Measurements from ENCODE around the gene SCFD2.

Gene SCFD2

GRCh38 chr4:52936729-52937128, 429.1 kb downstream of the SCFD2 start:
- Histone ChIP-seq H3K9me3 (ENCODE audit: low read length) (no peaks in the 10 kb centered on the region), H3K27me3 (ENCODE audit: insufficient read depth, low read length) (no peaks in the 10 kb centered on the region), H3K4me1 (ENCODE audit: insufficient read depth, low read length) (no peaks in the 10 kb centered on the region), H3K4me3 (ENCODE audit: low read length) (no peak overlapping the region), H2AFZ (ENCODE audit: low read depth, low read length) (no peak overlapping the region), H3K36me3 (ENCODE audit: insufficient read depth, low read length) (no peaks in the 10 kb centered on the region)

GRCh38 chr4:52935317-52935716, 430.5 kb downstream of the SCFD2 start:
- no peaks in the 10 kb centered on the region for H3K4me1 ChIP-seq (ENCODE audit: insufficient read depth, low read length)
- H3K27me3 ChIP-seq (ENCODE audit: insufficient read depth, low read length), result no peaks in the 10 kb centered on the region
- H2AFZ ChIP-seq (ENCODE audit: low read depth, low read length), result no peak overlapping the region
- H3K4me3 ChIP-seq (ENCODE audit: low read length), result no peak overlapping the region
- H3K36me3 ChIP-seq (ENCODE audit: insufficient read depth, low read length), result no peaks in the 10 kb centered on the region
- no peaks in the 10 kb centered on the region for H3K9me3 ChIP-seq (ENCODE audit: low read length)

GRCh38 chr4:52933738-52934137, 432.1 kb downstream of the SCFD2 start:
- Histone ChIP-seq H3K4me3 (ENCODE audit: low read length) (no peak overlapping the region), H3K27me3 (ENCODE audit: insufficient read depth, low read length) (no peaks in the 10 kb centered on the region), H3K9me3 (ENCODE audit: low read length) (no peaks in the 10 kb centered on the region)

GRCh38 chr4:52932591-52933470, 433.0 kb downstream of the SCFD2 start:
- Histone ChIP-seq H3K4me3 (ENCODE audit: low read length) (no peak overlapping the region), H2AFZ (ENCODE audit: low read depth, low read length) (no peak overlapping the region), H3K9me3 (ENCODE audit: low read length) (no peaks in the 10 kb centered on the region), H3K27me3 (ENCODE audit: insufficient read depth, low read length) (no peaks in the 10 kb centered on the region), H3K4me1 (ENCODE audit: insufficient read depth, low read length) (peaks cover 3% of the 10 kb centered on the region), H3K36me3 (ENCODE audit: insufficient read depth, low read length) (no peaks in the 10 kb centered on the region)

More at GRCh38 chr4:52933738-52934137, 432.1 kb downstream of the SCFD2 start:
- Histone ChIP-seq H2AFZ (ENCODE audit: low read depth, low read length) (no peak overlapping the region), H3K36me3 (ENCODE audit: insufficient read depth, low read length) (no peaks in the 10 kb centered on the region), H3K4me1 (ENCODE audit: insufficient read depth, low read length) (peaks cover 3% of the 10 kb centered on the region)

GRCh38 chr4:52931243-52931642, 434.6 kb downstream of the SCFD2 start:
- Histone ChIP-seq H3K9me3 (ENCODE audit: low read length) (no peaks in the 10 kb centered on the region), H3K27me3 (ENCODE audit: insufficient read depth, low read length) (no peaks in the 10 kb centered on the region), H3K4me1 (ENCODE audit: insufficient read depth, low read length) (peaks cover 10% of the 10 kb centered on the region), H3K36me3 (ENCODE audit: insufficient read depth, low read length) (no peaks in the 10 kb centered on the region), H3K4me3 (ENCODE audit: low read length) (no peak overlapping the region), H2AFZ (ENCODE audit: low read depth, low read length) (no peak overlapping the region)

GRCh38 chr4:52926196-52926974, 439.5 kb downstream of the SCFD2 start:
- peaks cover 20% of the 10 kb centered on the region for H3K4me1 ChIP-seq (ENCODE audit: insufficient read depth, low read length)
- H3K4me3 ChIP-seq (ENCODE audit: low read length), result no peak overlapping the region
- no peaks in the 10 kb centered on the region for H3K9me3 ChIP-seq (ENCODE audit: low read length)
- no peaks in the 10 kb centered on the region for H3K36me3 ChIP-seq (ENCODE audit: insufficient read depth, low read length)
- no peak overlapping the region for H2AFZ ChIP-seq (ENCODE audit: low read depth, low read length)
- H3K27me3 ChIP-seq (ENCODE audit: insufficient read depth, low read length), result no peaks in the 10 kb centered on the region

- H2AFZ ChIP-seq (ENCODE audit: low read depth, low read length), result no peak overlapping the region
- H3K36me3 ChIP-seq (ENCODE audit: insufficient read depth, low read length), result no peaks in the 10 kb centered on the region
- no peaks in the 10 kb centered on the region for H3K9me3 ChIP-seq (ENCODE audit: low read length)
- no peak overlapping the region for H3K4me3 ChIP-seq (ENCODE audit: low read length)
- H3K4me1 ChIP-seq (ENCODE audit: insufficient read depth, low read length), result peaks cover 20% of the 10 kb centered on the region
- no peaks in the 10 kb centered on the region for H3K27me3 ChIP-seq (ENCODE audit: insufficient read depth, low read length)
Measured at GRCh38 chr4:52925531-52925968, 440.3 kb downstream of the SCFD2 start.

- H2AFZ ChIP-seq (ENCODE audit: low read depth, low read length), result no peak overlapping the region
- no peaks in the 10 kb centered on the region for H3K27me3 ChIP-seq (ENCODE audit: insufficient read depth, low read length)
- no peaks in the 10 kb centered on the region for H3K36me3 ChIP-seq (ENCODE audit: insufficient read depth, low read length)
- H3K4me1 ChIP-seq (ENCODE audit: insufficient read depth, low read length), result peaks cover 1% of the 10 kb centered on the region
- H3K4me3 ChIP-seq (ENCODE audit: low read length), result no peak overlapping the region
- no peaks in the 10 kb centered on the region for H3K9me3 ChIP-seq (ENCODE audit: low read length)
Measured at GRCh38 chr4:52919461-52919860, 446.4 kb downstream of the SCFD2 start.

- Histone ChIP-seq H3K4me3 (ENCODE audit: low read length) (no peak overlapping the region), H3K4me1 (ENCODE audit: insufficient read depth, low read length) (peaks cover 8% of the 10 kb centered on the region), H3K27me3 (ENCODE audit: insufficient read depth, low read length) (no peaks in the 10 kb centered on the region), H3K9me3 (ENCODE audit: low read length) (no peaks in the 10 kb centered on the region), H3K36me3 (ENCODE audit: insufficient read depth, low read length) (no peaks in the 10 kb centered on the region), H2AFZ (ENCODE audit: low read depth, low read length) (no peak overlapping the region)
Measured at GRCh38 chr4:52917817-52918216, 448.0 kb downstream of the SCFD2 start.

- Histone ChIP-seq H2AFZ (ENCODE audit: low read depth, low read length) (no peak overlapping the region), H3K4me1 (ENCODE audit: insufficient read depth, low read length) (peaks cover 8% of the 10 kb centered on the region), H3K4me3 (ENCODE audit: low read length) (no peak overlapping the region), H3K9me3 (ENCODE audit: low read length) (no peaks in the 10 kb centered on the region), H3K36me3 (ENCODE audit: insufficient read depth, low read length) (no peaks in the 10 kb centered on the region), H3K27me3 (ENCODE audit: insufficient read depth, low read length) (no peaks in the 10 kb centered on the region)
Measured at GRCh38 chr4:52915730-52916300, 450.0 kb downstream of the SCFD2 start.

- Histone ChIP-seq H3K4me3 (ENCODE audit: low read length) (no peak overlapping the region), H3K9me3 (ENCODE audit: low read length) (no peaks in the 10 kb centered on the region), H2AFZ (ENCODE audit: low read depth, low read length) (no peak overlapping the region), H3K27me3 (ENCODE audit: insufficient read depth, low read length) (no peaks in the 10 kb centered on the region), H3K4me1 (ENCODE audit: insufficient read depth, low read length) (peaks cover 8% of the 10 kb centered on the region), H3K36me3 (ENCODE audit: insufficient read depth, low read length) (no peaks in the 10 kb centered on the region)
Measured at GRCh38 chr4:52915191-52915590, 450.7 kb downstream of the SCFD2 start.

- Histone ChIP-seq H3K36me3 (ENCODE audit: insufficient read depth, low read length) (no peaks in the 10 kb centered on the region), H2AFZ (ENCODE audit: low read depth, low read length) (no peak overlapping the region), H3K27me3 (ENCODE audit: insufficient read depth, low read length) (no peaks in the 10 kb centered on the region), H3K9me3 (ENCODE audit: low read length) (no peaks in the 10 kb centered on the region), H3K4me1 (ENCODE audit: insufficient read depth, low read length) (peaks cover 8% of the 10 kb centered on the region), H3K4me3 (ENCODE audit: low read length) (no peak overlapping the region)
Measured at GRCh38 chr4:52914051-52914605, 451.7 kb downstream of the SCFD2 start.

- no peak overlapping the region for H3K4me3 ChIP-seq (ENCODE audit: low read length)
- peaks cover 8% of the 10 kb centered on the region for H3K4me1 ChIP-seq (ENCODE audit: insufficient read depth, low read length)
- no peaks in the 10 kb centered on the region for H3K27me3 ChIP-seq (ENCODE audit: insufficient read depth, low read length)
- H3K36me3 ChIP-seq (ENCODE audit: insufficient read depth, low read length), result no peaks in the 10 kb centered on the region
- H2AFZ ChIP-seq (ENCODE audit: low read depth, low read length), result no peak overlapping the region
- H3K9me3 ChIP-seq (ENCODE audit: low read length), result no peaks in the 10 kb centered on the region
Measured at GRCh38 chr4:52912608-52913007, 453.3 kb downstream of the SCFD2 start.
